Activated CD8-positive, alpha-beta memory T cell treated with anti-CD3 and anti-CD28 coated beads for 36 hours (primary cell): ENCODE measurements around the gene ITGA7. TPM values are rescaled to one million over a fixed set of nuclear protein-coding genes. Genes with fewer than 3 reads are reported as not detected.

Experiments
- CTCF ChIA-PET: fragments of 350-600 bp; sonication (Branson Sonifier 250); formaldehyde crosslinking; loops from one replicate; lab custom pipeline; 2021; ENCODE audit warnings: antibody characterized with exemption; lab: Charles Lee
- POLR2A ChIA-PET: fragments of 350-600 bp; sonication (Branson Sonifier 250); formaldehyde crosslinking; loops from one replicate; lab custom pipeline; 2021; ENCODE audit warnings: antibody characterized with exemption; lab: Charles Lee
- total RNA-seq, 2 experiments: library from RNA; stranded (reverse); gene quantifications; one replicate each; pipeline ENCODE4 v1.2.3, GENCODE V29; 2021

Gene ITGA7
- total RNA-seq, 2 experiments from 2014 or later: 3.6 to 4.1 TPM

DNA sequence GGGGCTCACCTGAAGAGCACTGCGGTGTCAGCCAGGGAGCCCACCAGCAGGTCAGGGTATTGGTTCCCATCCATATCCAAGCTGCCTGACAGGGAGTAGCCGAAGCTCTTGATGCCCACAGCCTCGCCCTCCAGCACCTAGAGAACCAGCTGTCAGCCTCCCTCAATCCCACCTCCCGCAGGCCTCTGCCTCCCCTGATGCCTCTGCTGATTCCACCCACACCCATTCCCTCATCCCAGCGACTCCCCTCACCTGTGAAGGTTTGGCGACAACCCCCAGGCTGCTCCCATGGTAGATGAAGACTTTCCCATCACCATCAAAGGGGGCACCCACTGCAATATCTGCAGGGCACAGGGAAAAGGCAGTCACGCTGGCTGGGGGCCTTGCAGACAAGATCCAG, 10.0 kb downstream of the ITGA7 start:
- ChIA-PET POLR2A (interaction anchor here (0.5 kb wide), 1 partner anchor 735 kb away, joined by 7 read pairs; no protein-coding TSS in a partner anchor), CTCF (no interaction called here)

DNA sequence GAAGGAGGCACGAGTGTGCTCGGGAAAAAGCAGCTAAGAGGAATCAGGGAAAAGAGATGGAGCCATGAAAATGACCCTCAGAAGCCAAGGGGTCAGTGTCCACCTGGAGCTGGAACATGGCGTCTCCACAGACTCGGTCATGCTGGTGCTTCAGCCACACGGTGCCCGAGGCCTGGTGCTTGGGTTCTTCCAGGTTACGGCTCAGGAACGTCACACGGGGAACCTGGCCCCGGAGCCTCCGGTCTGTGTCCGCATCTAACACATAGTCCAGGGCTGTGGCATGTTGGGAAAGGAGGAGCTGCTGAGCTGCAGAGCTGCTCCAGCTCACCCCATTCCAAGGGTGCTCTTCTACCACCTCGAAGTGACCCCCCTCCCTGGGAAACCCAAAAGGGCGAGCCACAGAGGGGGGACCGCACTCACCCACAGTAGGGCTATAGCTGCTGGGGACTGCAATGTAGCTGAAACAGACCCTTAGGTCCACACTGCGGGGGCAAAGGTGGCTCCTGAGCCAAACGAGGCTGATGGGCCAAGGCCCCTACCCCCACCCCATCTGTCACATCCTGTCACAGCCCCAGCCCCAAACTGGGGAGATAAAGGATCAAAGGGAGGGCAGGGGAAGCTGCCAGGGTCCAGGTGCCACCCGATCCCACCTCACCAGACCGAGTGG, 10.8 kb downstream of the ITGA7 start:
- CTCF ChIA-PET: no interaction called here
- POLR2A ChIA-PET: no interaction called here

DNA sequence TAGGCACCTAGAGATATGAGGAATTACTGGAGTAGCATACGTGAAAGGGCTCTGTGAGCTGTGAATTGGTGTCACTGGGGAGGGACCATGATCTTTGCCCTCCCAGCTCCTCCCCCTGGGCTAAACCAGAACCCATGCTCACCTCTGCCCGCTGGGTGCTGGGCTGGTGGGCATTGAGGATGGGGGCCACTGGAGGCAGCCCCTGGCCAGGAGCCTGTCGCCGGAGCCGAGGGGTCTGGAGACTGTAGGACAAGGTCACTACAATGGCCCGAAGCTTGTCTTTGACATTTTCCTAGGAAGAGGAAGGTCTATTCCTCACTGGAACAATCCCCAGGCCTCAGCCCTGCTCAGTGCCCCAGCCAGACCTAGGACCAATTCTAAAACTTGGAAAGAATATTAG, 11.6 kb downstream of the ITGA7 start:
- POLR2A ChIA-PET: no interaction called here
- CTCF ChIA-PET: no interaction called here

DNA sequence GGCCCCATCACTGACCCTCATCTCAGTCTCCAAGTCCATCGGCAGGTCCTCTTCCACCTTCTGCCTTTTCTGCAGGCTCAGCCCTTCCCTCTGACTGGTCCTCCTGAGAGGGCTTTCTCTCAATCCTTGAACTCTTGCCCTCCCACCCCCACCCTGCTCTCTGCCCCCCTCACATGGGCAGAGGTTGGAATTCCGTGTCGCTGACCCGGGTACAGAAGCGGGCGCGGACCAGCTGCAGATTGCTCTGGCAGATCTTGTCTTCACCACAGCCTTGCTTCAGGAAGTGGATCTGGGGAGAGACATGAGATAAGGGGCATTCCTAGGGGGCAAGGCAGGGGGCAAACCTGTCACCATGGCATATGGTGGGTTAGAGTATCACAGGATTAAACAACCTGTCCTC, 12.4 kb downstream of the ITGA7 start:
- ChIA-PET POLR2A (no interaction called here), CTCF (no interaction called here)

DNA sequence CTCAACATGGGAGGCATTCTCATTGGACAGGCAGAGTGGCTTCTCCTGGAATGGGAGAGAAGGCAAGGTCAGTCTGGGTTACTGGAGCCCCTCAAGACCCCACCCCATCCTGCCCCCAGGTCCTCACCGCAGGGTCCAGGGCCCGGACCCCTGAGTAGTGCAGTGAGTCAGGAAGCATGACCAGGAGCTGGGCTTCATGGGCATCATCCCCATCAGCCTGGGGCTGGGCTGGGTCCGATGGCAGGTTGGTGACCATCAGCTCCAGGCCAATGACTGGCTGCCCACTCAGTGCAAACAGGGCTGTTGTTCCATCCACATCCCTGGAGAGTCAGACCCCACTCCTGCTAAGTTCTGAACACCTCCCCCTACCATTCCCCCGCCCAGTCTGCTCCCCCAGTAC, 13.1 kb downstream of the ITGA7 start:
- CTCF ChIA-PET: no interaction called here
- POLR2A ChIA-PET: no interaction called here

DNA sequence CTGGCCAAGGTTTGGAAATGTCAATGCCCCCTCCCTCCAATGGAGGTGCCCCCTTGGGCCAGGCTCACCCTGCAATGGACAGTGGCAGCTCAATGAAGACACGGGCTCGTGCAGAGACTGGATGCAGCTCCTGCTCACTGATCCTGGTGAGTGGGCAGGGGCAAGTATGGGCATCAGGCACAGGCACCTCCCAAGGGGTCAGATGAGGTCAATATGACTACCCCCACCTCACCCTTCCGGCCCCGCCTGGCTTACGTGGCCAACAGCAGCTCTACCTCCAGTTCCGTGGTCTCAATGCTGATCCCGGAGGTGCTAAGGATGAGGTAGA, 13.6 kb downstream of the ITGA7 start:
- CTCF ChIA-PET: interaction anchor here (0.7 kb wide), 1 partner anchor 43 kb away, joined by 3 read pairs; no protein-coding TSS in a partner anchor
- POLR2A ChIA-PET: no interaction called here

DNA sequence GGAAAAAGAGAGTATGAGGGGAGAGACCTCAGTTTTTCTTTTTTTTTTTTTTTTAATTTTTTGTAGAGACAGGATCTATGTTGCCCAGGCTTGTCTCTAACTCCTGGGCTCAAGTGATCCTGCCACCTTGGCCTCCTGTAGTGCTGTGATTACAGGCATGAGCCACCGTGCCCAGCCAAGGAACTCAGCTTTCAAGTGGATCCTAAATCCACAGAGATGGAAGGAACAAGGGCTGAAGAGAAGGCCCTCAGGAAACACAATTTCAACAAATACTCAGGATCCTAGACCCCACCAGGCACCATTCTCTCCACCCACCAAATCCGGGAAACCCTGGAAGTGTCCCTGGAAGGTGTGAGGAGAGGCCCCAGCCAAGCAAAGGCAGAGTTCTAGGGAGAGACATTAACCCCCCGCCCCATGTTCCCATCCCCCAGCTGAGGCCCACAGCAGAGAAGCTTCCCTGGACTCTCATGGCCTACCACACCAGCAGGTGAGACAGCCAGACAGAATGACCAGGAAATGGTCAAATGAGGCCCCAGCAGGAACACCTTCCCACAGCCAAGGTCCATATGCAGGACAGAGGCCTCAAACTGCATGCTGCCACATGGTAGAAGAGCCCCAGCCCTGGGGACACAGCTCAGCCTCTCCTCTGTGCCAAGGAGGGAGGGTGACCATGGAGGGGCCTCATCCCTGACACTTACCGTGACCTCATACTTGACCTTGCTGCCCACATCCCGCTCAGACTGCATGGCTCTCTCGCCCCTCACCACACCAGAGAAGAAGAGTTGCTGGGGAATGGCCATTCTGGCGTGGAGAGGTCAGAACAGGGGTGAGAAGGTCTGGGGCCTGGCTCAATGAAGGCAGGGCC, 14.1 kb downstream of the ITGA7 start:
- CTCF ChIA-PET: interaction anchor here (0.7 kb wide), 1 partner anchor 43 kb away, joined by 3 read pairs; no protein-coding TSS in a partner anchor
- POLR2A ChIA-PET: no interaction called here

DNA sequence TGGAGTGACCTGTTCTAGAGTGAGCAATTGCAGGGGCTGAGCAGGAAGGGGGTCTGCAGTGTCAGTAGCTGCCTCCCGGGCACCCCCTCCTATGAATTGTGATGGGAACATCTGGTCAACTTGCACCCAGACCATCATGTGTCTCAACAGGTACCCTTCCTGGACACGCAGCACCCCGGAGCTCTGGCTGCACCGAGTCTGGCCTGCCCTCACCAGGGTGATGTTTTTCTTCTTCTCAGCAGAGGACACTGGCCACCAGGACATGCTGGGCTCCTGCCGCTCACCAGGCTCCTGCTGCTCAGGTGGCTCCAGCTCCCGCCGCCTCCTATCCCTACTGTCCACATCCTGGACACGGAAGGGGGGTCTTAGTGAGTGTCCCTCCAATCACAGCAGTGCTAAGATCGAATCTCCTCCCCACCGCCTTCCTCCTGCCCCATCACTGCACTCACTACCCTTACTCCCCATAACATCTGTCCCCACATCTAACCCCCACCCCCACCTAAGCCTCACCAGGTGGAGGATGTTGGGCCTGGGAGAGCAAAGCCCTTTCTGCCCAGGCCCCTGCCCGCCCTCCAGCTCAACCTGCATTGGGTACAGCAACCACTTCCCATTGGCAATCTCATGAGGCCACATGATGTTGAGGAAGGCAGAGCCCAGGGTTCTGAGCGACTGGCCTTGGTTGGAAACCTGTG, 14.9 kb downstream of the ITGA7 start:
- POLR2A ChIA-PET: no interaction called here
- CTCF ChIA-PET: interaction anchor here (0.5 kb wide), 1 partner anchor 20 kb away, joined by 4 read pairs; no protein-coding TSS in a partner anchor

DNA sequence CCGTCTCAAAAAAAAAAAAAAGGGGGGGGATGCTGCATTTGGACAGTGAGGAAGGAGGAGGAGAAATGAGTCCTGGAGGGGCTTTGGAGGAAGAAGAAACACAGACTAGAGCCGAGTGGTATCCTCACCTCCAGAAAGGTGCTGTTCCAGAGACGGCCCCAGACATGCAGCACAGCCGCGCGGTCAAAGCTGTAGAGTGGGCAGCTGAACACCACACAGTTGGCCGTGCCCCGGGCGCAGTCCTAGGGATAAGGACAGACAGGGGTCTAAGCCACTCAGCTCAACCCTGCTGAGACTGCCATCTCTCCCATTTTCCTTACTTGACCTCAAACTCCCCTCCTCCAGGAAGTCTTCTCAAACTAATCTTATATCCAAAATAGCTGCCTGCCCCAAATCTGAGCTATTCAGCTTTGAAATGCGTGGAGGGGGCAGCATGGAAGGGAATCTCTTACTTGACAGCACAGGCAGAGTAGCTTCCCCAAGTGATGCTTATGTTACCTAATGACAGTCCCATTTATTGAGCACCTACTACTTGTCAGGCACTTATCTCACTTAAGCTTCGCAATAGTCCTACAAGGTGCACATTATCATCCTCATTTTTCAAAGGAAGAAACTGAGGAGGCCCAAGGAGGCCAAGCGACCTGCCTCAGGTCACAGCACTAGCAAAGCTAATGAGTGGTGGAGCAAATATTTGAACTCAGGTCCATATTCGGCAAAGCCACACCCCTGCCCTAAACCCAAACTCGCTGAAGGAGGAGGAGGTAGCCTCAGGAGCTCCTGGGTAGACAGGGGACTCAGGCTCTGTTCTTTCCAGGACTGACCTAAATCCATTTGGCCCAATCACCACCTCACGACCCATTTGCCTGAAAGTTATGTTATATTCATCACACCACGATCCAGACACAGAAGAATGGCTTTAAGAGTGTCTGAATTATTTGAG, 18.7 kb downstream of the ITGA7 start:
- ChIA-PET CTCF (interaction anchor here (1.3 kb wide), 1 partner anchor 49 kb away, joined by 3 read pairs; no protein-coding TSS in a partner anchor), POLR2A (no interaction called here)

DNA sequence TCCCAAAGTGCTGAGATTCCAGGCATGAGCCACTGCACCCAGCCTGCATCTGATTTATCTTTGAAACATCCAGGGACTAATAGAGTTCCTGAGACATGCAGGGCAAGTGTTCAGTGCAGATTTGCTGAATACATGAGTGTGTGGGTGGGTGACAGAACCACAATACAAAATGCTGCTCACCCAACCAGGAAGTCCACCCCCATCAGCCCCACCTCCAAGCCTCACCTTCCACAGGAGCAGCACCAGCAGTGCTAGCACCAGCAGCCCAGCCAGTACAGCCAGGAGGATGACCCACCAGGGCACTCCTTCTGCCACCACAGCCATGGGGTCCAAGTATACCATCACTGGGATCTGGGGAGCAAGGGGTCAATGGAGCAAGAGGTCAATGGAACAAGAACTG, 20.0 kb downstream of the ITGA7 start:
- CTCF ChIA-PET: interaction anchor here (1.3 kb wide), 1 partner anchor 51 kb away, joined by 3 read pairs; no protein-coding TSS in a partner anchor
- POLR2A ChIA-PET: no interaction called here

DNA sequence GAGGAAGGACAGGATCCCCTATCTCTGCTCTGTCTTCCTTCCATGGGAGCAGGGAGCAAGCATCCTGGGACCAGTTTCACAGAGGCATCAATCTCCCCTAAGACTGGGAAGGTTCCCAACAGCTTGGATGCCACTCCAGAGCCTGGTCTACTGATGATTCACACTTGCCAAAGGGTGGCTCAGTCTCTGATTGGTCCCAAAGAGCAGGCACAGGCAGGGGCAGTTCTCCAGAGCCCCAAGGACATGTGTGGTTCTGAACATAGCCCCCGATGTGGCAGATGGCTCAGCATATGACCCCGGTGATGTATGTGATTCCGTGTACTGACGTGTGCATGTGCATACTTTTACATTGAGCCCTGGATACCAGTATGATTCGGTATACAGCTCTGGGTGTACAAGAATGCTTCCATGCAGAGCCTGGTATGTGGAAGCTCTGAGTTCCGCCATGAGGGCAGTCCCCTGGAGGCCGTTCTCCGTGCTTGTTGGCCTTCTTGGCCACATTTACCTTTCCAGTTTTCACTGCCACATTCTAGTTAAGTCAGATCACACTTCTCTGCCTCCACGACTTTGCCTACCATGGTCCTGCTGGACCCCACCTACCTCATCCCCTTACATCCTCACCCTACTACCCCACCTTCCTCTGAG, 21.2 kb downstream of the ITGA7 start:
- ChIA-PET POLR2A (no interaction called here), CTCF (interaction anchor here (0.7 to 1.1 kb wide), 2 partner anchors 32 to 58 kb away, joined by 3 to 7 read pairs; no protein-coding TSS in a partner anchor)

DNA sequence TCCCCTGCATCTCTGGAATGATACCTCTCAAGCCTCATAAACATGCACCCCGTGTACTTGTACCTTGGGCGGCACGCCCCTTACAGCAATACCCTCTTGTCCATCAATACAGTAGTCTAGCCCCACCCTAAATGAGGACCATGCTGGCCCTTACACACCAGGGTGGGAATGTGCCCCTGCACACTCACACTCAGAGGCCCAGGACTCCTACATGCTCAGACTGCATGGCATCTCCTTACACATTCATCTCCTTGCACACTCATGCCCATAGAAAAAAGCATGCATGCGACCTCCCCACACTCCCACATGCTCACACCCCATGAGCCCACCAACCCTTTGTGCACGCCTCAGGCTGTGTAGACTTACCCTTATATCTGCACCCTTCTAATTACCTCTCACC, 22.0 kb downstream of the ITGA7 start:
- CTCF ChIA-PET: no interaction called here
- POLR2A ChIA-PET: no interaction called here

DNA sequence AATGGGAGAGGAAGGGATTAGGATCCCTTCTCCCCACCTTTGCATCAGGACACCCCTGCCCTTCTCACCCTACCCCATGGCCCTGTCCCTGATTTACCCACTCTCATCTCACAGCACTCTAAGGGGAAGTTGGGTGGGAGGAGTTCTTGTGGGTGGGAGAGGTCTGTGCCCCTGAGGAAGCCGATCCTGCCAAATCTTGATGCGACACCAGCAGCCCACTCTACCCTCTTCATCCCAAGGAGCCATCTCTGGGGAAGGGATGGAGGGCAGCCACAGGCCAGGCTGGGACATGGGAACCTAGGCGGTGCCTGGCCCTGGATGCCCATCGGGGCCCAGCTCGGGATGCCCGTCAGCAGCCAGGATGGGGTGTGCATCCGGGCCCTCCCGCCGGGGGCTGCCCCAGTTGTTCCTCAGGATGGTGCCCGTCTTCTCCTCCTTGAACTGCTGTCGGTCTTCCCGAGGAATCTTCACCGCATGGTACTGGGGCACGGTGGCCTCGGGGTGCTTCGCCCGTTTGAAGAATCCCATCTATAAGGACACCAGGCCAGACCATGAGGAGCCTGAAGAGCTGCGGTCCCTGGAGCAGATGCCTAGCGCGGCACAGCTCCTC, 22.8 kb downstream of the ITGA7 start:
- POLR2A ChIA-PET: no interaction called here
- CTCF ChIA-PET: no interaction called here

DNA sequence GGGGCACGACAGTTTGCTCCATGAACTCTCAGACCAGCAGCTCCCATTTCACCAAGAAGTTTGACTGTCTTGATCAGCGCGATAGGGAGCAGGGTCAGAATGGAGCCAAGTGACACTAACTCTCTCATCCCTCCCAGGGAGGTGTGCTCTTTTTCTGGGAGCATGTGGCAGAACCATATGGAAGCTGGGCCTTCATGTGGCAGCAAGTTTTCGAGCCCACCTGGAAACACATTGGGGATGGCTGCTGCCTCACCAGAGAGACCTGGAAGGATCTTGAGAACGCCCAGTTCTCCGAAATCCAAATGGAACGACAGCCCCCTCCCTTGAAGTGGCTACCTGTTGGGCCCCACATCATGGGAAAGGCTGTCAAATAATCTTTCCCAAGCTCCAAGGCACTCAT, 24.0 kb downstream of the ITGA7 start:
- ChIA-PET POLR2A (no interaction called here), CTCF (interaction anchor here (0.9 kb wide), 1 partner anchor 27 kb away, joined by 4 read pairs; no protein-coding TSS in a partner anchor)

DNA sequence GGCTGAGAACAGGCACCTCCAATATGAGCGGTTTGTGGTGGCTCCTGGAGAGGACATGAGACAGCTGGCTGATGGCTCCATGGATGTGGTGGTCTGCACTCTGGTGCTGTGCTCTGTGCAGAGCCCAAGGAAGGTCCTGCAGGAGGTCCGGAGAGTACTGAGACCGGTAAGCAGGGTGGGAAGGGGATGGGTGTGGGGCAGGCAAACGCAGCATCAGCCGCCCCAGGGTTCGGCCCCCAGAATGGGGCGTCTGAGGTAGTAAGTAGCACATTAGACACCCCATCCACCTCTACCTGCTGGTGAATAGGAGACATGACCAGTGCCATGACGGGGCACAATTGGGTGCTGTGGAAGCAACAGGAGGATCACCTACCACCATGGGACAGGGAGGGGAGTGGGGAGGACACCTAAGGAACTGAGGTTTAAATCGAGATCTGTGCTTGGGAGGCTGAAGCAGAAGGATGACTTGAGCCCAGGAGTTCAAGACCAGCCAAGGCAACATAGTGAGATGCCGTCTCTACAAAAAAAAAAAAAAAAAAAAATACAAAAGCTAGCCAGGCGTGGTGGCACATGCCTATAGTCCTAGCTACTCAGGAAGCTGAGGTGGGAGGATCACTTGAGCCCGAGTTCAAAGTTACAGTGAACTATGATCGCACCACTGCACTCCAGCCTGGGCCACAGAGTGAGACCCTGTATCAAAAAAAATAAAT, 25.5 kb downstream of the ITGA7 start:
- CTCF ChIA-PET: interaction anchor here (0.8 kb wide), 1 partner anchor 24 kb away, joined by 3 read pairs; no protein-coding TSS in a partner anchor
- POLR2A ChIA-PET: interaction anchor here (0.7 kb wide), 1 partner anchor 710 kb away, joined by 6 read pairs; no protein-coding TSS in a partner anchor

DNA sequence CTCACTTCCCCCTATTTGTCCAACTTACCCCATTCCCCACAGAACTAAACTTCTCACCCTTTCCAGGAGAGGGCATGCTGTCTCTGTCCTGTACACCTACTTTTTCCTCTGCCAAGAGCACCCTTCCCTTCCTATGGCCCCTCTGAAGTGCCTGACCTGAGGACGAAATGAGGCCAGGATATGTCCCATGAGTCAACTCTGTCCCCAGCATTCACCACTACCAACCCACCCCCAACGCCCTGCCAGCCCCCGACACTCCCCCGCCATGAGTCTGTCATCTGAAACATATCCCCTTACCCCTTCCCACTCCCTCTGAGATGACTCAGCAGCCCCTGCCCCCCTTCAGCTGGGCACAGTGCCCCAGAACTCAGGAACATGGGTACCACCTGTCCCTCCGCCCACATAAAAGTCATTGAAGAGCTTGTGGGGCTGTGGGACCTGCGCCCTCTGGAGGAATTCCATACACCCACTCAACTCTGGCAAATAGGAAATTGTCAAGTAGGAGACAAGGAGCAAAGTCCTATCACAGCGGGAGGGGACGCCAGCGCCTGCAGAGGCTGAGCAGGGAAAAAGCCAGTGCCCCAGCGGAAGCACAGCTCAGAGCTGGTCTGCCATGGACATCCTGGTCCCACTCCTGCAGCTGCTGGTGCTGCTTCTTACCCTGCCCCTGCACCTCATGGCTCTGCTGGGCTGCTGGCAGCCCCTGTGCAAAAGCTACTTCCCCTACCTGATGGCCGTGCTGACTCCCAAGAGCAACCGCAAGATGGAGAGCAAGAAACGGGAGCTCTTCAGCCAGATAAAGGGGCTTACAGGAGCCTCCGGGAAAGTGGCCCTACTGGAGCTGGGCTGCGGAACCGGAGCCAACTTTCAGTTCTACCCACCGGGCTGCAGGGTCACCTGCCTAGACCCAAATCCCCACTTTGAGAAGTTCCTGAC, 26.3 kb downstream of the ITGA7 start:
- ChIA-PET CTCF (interaction anchor here (0.8 to 1.0 kb wide), 3 partner anchors 25 to 56 kb away, joined by 3 to 4 read pairs (median 3); no protein-coding TSS in a partner anchor), POLR2A (interaction anchor here (0.7 kb wide), 1 partner anchor 710 kb away, joined by 6 read pairs; no protein-coding TSS in a partner anchor)
